ENCODE data around the gene ANXA1. TPM values are rescaled to one million over a fixed set of nuclear protein-coding genes. Genes with fewer than 3 reads are reported as not detected.
"Not testable (repeated sequence)": the region's sequence is repeated elsewhere in the genome, so short reads cannot be mapped to it uniquely, and the experiment has no call there.

Gene ANXA1
- total RNA-seq, 2 experiments from 2014 or later, result 26.0 to 30.9 TPM

DNA sequence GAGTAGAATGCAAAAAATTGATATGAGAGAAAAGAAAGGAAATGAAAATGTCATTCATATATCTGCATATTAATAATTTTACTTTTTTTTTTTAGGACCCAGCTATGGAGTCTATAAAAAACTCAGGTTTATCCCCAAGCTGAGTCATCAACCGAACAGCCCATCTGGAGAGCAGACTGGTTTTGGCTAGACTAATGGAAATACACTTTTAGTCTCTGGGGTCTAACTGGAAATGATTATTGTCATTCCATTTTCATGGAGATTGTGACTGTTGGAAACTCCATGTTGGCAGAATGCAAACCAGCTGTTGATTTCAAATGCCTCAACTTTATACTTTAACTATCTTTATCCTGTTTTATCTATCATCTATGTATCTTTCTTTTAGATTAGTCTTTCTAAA lies 28.7 kb downstream of the ANXA1 start:
- ChIA-PET CTCF (interaction anchor here (1.2 to 9.1 kb wide), 4 partner anchors 69 to 159 kb away, joined by 3 to 125 read pairs (median 10); no protein-coding TSS in a partner anchor), POLR2A (no interaction called here)
- peaks cover 2% of the 10 kb centered on the region for H3K27me3 Mint-ChIP-seq
- no peak overlapping the region for H3K27ac Mint-ChIP-seq
- no peak for ATAC-seq
- H3K36me3 Mint-ChIP-seq (ENCODE audit: low read depth), result no peaks in the 10 kb centered on the region
- no peaks in the 10 kb centered on the region for H3K9me3 Mint-ChIP-seq (ENCODE audit: low read depth)
- H3K4me1 Mint-ChIP-seq, result peaks cover 17% of the 10 kb centered on the region
- no peak overlapping the region for H3K4me3 Mint-ChIP-seq
- no peak for DNase-seq
- intact Hi-C loops (cut with DNase I, micrococcal nuclease), result loop anchor here (2.0 to 5.0 kb wide), 3 partner anchors 66 to 323 kb away; no protein-coding TSS in a partner anchor

DNA sequence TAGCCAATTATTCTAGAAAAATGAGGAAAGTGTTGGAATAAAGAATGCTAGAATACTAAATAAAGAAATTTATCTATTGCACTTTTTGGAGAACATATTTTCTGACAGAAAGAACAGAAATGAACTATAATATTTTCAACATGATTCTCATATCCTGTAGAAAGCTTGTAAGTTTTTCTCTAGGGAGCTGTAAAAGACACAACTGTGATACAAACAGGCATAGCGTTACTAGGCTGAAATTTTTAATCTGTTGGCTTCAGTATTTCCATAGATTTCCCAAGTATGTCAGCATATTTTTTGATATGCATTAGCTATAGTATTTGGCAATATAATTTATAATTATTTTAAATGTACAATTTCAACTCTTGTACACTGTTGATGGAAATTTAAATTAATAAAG lies 31.3 kb downstream of the ANXA1 start:
- intact Hi-C loops (cut with DNase I, micrococcal nuclease), result loop anchor here (1.0 to 5.0 kb wide), 3 partner anchors 76 to 326 kb away; no protein-coding TSS in a partner anchor
- Mint-ChIP-seq H3K9me3 (ENCODE audit: low read depth) (no peaks in the 10 kb centered on the region), H3K27ac (no peak overlapping the region), H3K4me3 (no peak overlapping the region), H3K36me3 (ENCODE audit: low read depth) (no peaks in the 10 kb centered on the region), H3K27me3 (peaks cover 7% of the 10 kb centered on the region), H3K4me1 (peaks cover 13% of the 10 kb centered on the region)
- DNase-seq (no peak), ATAC-seq (no peak)
- ChIA-PET CTCF (interaction anchor here (0.9 to 9.1 kb wide), 6 partner anchors 14 to 103 kb away, joined by 3 to 125 read pairs (median 7); no protein-coding TSS in a partner anchor), POLR2A (no interaction called here)

DNA sequence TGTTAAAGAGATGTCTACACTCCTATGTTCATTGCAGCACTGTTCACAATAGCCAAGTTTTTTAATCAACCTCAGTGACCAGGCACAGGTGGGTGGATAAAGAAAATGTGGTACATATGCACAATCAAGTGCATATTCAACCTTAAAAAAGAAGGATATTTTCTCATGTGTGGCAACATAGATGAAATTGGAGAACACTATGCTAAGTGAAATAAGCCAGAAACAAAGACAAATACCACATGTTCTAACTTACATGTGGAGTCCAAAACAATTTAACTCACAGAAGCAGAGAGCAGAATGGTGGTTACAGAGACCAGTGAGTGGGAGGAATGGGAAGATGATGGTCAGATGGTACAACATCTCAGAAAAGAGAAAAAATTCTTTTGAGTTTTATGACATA lies 31.8 kb downstream of the ANXA1 start:
- DNase-seq (no peak), ATAC-seq (no peak)
- ChIA-PET POLR2A (no interaction called here), CTCF (interaction anchor here (0.9 to 9.1 kb wide), 8 partner anchors 13 to 104 kb away, joined by 3 to 125 read pairs (median 5); no protein-coding TSS in a partner anchor)
- Mint-ChIP-seq H3K4me1 (peaks cover 10% of the 10 kb centered on the region), H3K4me3 (no peak overlapping the region), H3K27ac (no peak overlapping the region), H3K36me3 (ENCODE audit: low read depth) (no peaks in the 10 kb centered on the region), H3K9me3 (ENCODE audit: low read depth) (no peaks in the 10 kb centered on the region), H3K27me3 (peaks cover 9% of the 10 kb centered on the region)
- intact Hi-C loops (cut with DNase I, micrococcal nuclease), result loop anchor here (1.0 to 5.0 kb wide), 3 partner anchors 76 to 326 kb away; no protein-coding TSS in a partner anchor

DNA sequence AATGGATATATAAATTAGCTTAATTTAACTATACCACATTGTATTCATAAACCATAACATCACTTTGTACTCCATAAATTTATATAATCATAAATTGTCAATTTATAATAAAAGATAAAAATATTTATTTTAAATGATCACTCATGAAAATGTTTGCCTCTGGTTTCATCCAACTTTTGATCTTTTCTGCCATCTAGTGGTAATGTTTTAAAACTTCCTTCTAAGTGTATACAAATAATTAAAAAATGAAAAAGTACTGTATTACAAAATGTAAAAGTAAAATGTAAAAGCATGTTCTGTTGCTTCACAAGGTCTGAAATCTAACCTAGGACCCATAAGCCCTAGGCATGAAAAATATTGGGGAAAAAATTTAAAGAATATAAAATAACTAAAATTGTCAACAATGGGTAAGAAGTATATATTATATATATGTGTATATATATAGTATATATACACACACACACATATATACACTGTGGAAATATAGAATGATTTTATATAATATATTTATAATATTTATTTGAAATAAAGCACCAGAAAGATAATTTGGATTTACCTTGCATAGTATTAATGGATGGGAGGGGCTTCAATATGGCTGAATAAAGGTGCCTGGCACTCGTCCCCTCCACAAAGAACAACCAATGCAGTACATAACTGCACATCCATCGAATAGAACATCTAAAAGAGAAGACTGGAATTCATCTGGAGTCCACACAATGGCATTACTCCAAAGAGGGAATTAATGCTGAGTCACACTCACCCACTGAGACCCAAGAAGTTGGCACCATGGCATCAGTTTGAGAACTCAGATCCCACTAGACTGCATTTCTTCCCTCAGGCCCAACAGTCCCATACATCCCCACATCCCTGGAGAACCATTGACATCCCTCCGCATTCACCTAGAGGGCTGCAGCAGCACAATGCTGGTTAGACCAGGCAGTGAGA lies 32.5 kb downstream of the ANXA1 start:
- Mint-ChIP-seq H3K27me3 (peaks cover 9% of the 10 kb centered on the region), H3K36me3 (ENCODE audit: low read depth) (no peaks in the 10 kb centered on the region), H3K4me3 (no peak overlapping the region), H3K27ac (no peak overlapping the region), H3K4me1 (peaks cover 7% of the 10 kb centered on the region), H3K9me3 (ENCODE audit: low read depth) (no peaks in the 10 kb centered on the region)
- ChIA-PET CTCF (interaction anchor here (0.7 to 9.1 kb wide), 9 partner anchors 26 to 337 kb away, joined by 3 to 125 read pairs (median 4); no protein-coding TSS in a partner anchor), POLR2A (no interaction called here)
- no peak for DNase-seq
- no peak for ATAC-seq
- intact Hi-C loops (cut with DNase I, micrococcal nuclease), result loop anchor here (1.0 to 5.0 kb wide), 3 partner anchors 77 to 327 kb away; no protein-coding TSS in a partner anchor

DNA sequence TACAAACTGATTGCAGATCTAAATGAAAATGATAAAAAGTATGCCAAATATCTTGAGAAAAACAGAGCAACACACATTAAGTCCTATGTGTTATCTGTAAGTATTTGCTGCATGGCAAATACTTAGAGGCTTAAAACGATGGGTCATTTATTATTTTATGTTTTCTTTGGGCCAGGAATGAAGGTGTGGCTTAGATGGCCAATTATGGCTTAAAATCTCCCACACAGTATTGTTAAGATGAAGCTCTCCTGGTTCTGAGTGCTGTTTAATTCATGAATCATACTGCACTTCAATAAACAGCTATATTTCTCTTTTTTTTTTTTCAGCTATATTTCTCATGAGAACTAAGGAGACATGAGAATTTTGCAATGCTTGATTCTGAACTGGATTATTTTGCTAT lies 39.4 kb downstream of the ANXA1 start:
- intact Hi-C loops (cut with DNase I, micrococcal nuclease); DNase-seq; CTCF ChIA-PET; H3K4me1 Mint-ChIP-seq; H3K4me3 Mint-ChIP-seq; ATAC-seq; H3K36me3 Mint-ChIP-seq (ENCODE audit: low read depth); H3K27me3 Mint-ChIP-seq; H3K27ac Mint-ChIP-seq; POLR2A ChIA-PET; H3K9me3 Mint-ChIP-seq (ENCODE audit: low read depth): not testable (repeated sequence)

DNA sequence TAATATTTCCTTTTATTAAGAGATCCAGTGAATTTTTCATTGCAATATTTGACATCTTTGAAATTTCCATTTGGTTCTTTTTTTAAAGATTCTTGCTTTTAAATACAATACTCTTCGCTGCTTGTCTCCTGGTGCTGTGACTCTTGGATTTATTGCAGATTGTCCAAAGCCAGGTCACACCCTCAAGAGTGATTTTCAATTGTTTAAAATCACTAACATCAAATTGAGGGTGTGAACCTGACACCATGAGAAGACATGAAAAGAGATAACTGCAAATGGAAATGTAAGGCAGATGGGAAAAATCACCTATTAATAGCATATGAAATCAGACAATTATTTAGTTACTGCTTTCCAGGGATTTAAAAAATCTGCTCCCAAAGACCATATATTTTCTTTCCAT lies 42.6 kb downstream of the ANXA1 start:
- Mint-ChIP-seq H3K4me3 (no peak overlapping the region), H3K27ac (no peak overlapping the region), H3K27me3 (no peaks in the 10 kb centered on the region), H3K36me3 (ENCODE audit: low read depth) (no peaks in the 10 kb centered on the region), H3K4me1 (no peaks in the 10 kb centered on the region), H3K9me3 (ENCODE audit: low read depth) (no peaks in the 10 kb centered on the region)
- no peak for ATAC-seq
- DNase-seq, result no peak
- ChIA-PET CTCF (no interaction called here), POLR2A (no interaction called here)
- intact Hi-C loops (cut with DNase I, micrococcal nuclease), result no loop called here

DNA sequence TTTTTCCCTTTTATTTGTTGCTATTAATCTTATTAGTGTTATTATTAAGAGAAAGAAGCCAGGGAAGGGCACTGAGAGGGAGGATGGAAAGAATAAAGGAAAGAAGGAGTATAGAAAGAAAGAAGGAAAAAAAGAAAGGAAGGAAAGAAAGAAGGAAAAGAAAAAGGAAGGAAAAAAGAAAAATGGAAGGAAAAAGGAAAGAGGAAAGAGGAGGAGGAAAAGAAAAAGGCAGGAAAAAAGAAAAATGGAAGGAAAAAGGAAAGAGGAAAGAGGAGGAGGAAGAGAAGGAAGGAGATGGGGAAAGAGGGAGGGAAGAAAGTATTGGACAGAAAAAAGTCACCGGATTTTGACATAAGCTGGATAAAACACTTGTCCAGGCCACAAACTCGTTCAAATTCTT lies 47.8 kb downstream of the ANXA1 start:
- ATAC-seq (no peak), DNase-seq (no peak)
- Mint-ChIP-seq H3K27ac (no peak overlapping the region), H3K36me3 (ENCODE audit: low read depth) (no peaks in the 10 kb centered on the region), H3K27me3 (peaks cover 3% of the 10 kb centered on the region), H3K9me3 (ENCODE audit: low read depth) (no peaks in the 10 kb centered on the region), H3K4me1 (no peaks in the 10 kb centered on the region), H3K4me3 (no peak overlapping the region)
- POLR2A ChIA-PET, result no interaction called here
- CTCF ChIA-PET, result interaction anchor here (0.8 to 2.1 kb wide), 5 partner anchors 11 to 104 kb away, joined by 3 to 8 read pairs (median 5); no protein-coding TSS in a partner anchor
- intact Hi-C loops (cut with DNase I, micrococcal nuclease), result no loop called here

DNA sequence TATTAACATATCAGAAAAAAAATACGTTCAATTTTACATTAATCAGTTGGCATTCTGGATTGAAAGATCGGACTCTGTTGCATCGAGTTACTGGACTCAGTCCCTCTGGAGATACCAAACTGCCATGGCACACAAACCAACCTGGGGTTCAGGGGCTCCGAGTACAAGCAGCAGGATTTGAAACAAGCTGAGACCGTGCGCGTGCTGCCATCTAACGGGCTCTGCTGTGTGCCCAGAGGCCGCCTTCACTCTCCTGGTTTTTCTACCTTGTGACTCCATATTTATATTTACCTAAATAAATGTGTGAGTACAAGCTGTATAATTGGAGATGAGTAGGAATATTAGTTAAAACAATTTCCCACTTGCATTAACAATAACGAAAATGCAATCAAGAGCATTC lies 48.2 kb downstream of the ANXA1 start:
- H3K36me3 Mint-ChIP-seq (ENCODE audit: low read depth), result no peaks in the 10 kb centered on the region
- H3K9me3 Mint-ChIP-seq (ENCODE audit: low read depth), result no peaks in the 10 kb centered on the region
- no peak overlapping the region for H3K4me3 Mint-ChIP-seq
- intact Hi-C loops (cut with DNase I, micrococcal nuclease), result loop anchor here (1.0 to 5.0 kb wide), 6 partner anchors 366 to 1542 kb away; no protein-coding TSS in a partner anchor
- POLR2A ChIA-PET, result no interaction called here
- CTCF ChIA-PET, result interaction anchor here (0.6 to 2.1 kb wide), 9 partner anchors 12 to 1363 kb away, joined by 3 to 8 read pairs (median 4); no protein-coding TSS in a partner anchor
- H3K27me3 Mint-ChIP-seq, result peaks cover 3% of the 10 kb centered on the region
- no peaks in the 10 kb centered on the region for H3K4me1 Mint-ChIP-seq
- ATAC-seq (no peak), DNase-seq (peak; percentile 35)
- no peak overlapping the region for H3K27ac Mint-ChIP-seq

DNA sequence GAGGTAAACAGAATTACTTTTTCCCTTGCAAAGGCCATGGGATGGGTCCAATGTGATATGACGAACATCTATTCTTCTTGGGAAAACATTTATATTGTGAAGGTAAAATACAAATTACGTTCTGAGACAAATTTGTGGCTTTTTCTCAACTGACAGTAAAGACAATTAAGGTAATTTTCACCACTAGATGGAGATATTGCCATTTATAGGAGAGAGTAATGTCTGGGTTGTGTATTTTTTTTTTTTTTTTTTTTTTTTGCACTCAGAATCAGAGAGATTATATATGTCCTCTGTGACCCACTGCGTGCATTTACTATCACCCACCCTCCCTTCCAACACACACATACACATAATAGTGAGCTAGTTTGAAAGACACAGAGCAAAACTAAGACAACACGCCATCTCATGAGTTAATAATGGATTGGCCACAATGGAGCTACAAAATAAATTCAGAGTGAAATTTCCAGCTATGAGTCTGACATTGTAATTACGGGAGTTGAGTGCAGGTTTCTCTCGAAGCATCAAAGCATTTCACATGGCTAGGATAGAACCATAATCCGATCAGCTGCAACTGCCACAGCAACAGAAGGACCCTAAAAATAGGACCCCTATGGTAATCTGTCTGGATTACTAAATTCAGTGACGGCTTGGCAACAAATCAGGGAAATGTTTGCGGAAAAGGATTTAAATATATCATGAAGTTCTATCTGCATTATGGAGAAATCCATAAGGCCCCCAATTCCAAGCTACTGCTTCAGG lies 49.2 kb downstream of the ANXA1 start:
- DNase-seq (no peak), ATAC-seq (peak; percentile 47)
- H3K27ac Mint-ChIP-seq, result no peak overlapping the region
- H3K4me1 Mint-ChIP-seq, result no peaks in the 10 kb centered on the region
- intact Hi-C loops (cut with DNase I, micrococcal nuclease), result loop anchor here (1.0 to 5.0 kb wide), 6 partner anchors 365 to 1541 kb away; no protein-coding TSS in a partner anchor
- no peaks in the 10 kb centered on the region for H3K36me3 Mint-ChIP-seq (ENCODE audit: low read depth)
- no peak overlapping the region for H3K4me3 Mint-ChIP-seq
- ChIA-PET CTCF (interaction anchor here (0.6 to 2.1 kb wide), 21 partner anchors 11 to 1369 kb away, joined by 3 to 8 read pairs (median 4); no protein-coding TSS in a partner anchor), POLR2A (no interaction called here)
- H3K9me3 Mint-ChIP-seq (ENCODE audit: low read depth), result no peaks in the 10 kb centered on the region
- peaks cover 3% of the 10 kb centered on the region for H3K27me3 Mint-ChIP-seq

DNA sequence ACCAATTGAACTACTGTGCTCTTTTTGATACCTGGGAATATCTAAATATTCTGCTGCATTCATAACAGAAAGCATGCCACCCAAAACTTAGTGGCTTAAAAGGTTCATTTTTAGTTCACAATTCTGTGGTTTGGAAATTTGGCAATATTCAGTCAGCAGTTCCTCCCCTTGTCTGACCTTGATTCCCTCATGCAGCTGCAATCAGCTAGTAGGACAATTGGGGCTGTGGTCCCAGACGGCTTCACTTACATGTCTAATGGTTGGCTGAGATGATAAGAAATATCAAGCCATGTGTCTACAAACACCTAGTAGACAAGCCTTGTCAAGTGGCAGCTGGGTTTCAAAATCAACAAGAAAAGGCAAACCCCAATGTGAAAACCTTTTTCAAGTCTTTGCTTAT lies 51.3 kb downstream of the ANXA1 start:
- H3K4me1 Mint-ChIP-seq, result no peaks in the 10 kb centered on the region
- no peak overlapping the region for H3K27ac Mint-ChIP-seq
- CTCF ChIA-PET, result interaction anchor here (1.6 kb wide), 1 partner anchor 30 kb away, joined by 3 read pairs; no protein-coding TSS in a partner anchor
- peaks cover 6% of the 10 kb centered on the region for H3K27me3 Mint-ChIP-seq
- ATAC-seq, result no peak
- POLR2A ChIA-PET, result no interaction called here
- H3K36me3 Mint-ChIP-seq (ENCODE audit: low read depth), result no peaks in the 10 kb centered on the region
- no peak for DNase-seq
- intact Hi-C loops (cut with DNase I, micrococcal nuclease), result loop anchor here in 1 of 2 experiments (5.0 kb wide), 1 partner anchor 1539 kb away; no protein-coding TSS in a partner anchor
- H3K4me3 Mint-ChIP-seq, result no peak overlapping the region
- no peaks in the 10 kb centered on the region for H3K9me3 Mint-ChIP-seq (ENCODE audit: low read depth)

DNA sequence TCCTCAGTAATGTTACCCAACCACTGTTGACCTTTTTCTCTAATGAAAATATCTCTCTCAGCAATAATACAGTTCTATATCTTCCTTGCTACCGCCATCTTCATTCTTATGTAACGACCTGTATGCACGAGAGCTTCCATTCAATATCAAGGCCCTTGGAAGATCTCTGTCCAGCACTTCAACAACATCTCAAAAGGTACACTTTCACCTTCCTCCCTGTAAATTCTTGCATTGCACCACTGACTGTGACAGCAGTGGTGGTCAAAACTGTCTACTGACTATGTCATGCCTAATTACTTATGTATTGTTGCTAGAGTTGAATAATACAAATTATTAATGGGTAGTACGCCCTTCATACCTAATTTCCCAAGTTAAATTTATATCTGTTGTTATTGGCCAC lies 53.3 kb downstream of the ANXA1 start:
- CTCF ChIA-PET, result interaction anchor here (1.0 to 1.6 kb wide), 2 partner anchors 89 to 99 kb away, joined by 3 to 4 read pairs; no protein-coding TSS in a partner anchor
- Mint-ChIP-seq H3K27me3 (peaks cover 7% of the 10 kb centered on the region), H3K4me3 (no peak overlapping the region)

More for the DNA sequence above, 53.3 kb downstream of the ANXA1 start:
- no peak overlapping the region for H3K27ac Mint-ChIP-seq
- POLR2A ChIA-PET, result no interaction called here
- intact Hi-C loops (cut with DNase I, micrococcal nuclease), result loop anchor here in 1 of 2 experiments (5.0 kb wide), 1 partner anchor 1537 kb away; no protein-coding TSS in a partner anchor
- H3K4me1 Mint-ChIP-seq, result no peaks in the 10 kb centered on the region
- H3K9me3 Mint-ChIP-seq (ENCODE audit: low read depth), result no peaks in the 10 kb centered on the region
- no peaks in the 10 kb centered on the region for H3K36me3 Mint-ChIP-seq (ENCODE audit: low read depth)
- DNase-seq, result no peak
- no peak for ATAC-seq

Measured in activated CD4-positive, alpha-beta T cell treated with anti-CD3 and anti-CD28 coated beads for 36 hours (primary cell).